Measurements from ENCODE around the gene SLC30A2.

The SLC30A2 gene

GRCh38 chr1:26069941-26070295, 24.0 kb upstream of the SLC30A2 start:
- no peak for DNase-seq

GRCh38 chr1:26067432-26067911, 21.6 kb upstream of the SLC30A2 start, which contains the start of gene TRIM63:
Gene TRIM63, minus strand, starts transcription at chr1:26067630. Its CDS starts 136 bp downstream, at chr1:26067494.
- no peak for DNase-seq

GRCh38 chr1:26066857-26067256, 20.9 kb upstream of the SLC30A2 start:
- DNase-seq = no peak

- no peak for DNase-seq
Measured at GRCh38 chr1:26066160-26066559, 20.2 kb upstream of the SLC30A2 start.

GRCh38 chr1:26064553-26064952, 18.6 kb upstream of the SLC30A2 start:
- no peak for DNase-seq

- no peak for DNase-seq
Measured at GRCh38 chr1:26060832-26061574, 15.1 kb upstream of the SLC30A2 start.

GRCh38 chr1:26059906-26060305, 14.0 kb upstream of the SLC30A2 start:
- no peak for DNase-seq

- no peak for DNase-seq
Measured at GRCh38 chr1:26058052-26058595, 12.2 kb upstream of the SLC30A2 start.

GRCh38 chr1:26057189-26057588, 11.3 kb upstream of the SLC30A2 start:
- DNase-seq = no peak

- no peak for DNase-seq
Measured at GRCh38 chr1:26055041-26055440, 9.1 kb upstream of the SLC30A2 start.

GRCh38 chr1:26053718-26054560, 8.0 kb upstream of the SLC30A2 start:
- DNase-seq = no peak

- DNase-seq = no peak
Measured at GRCh38 chr1:26050248-26050640, 4.3 kb upstream of the SLC30A2 start.

GRCh38 chr1:26049531-26050247, 3.8 kb upstream of the SLC30A2 start:
- DNase-seq = no peak

- no peak for DNase-seq
Measured at GRCh38 chr1:26047278-26047874, 1.5 kb upstream of the SLC30A2 start.

- no peak for DNase-seq
Measured at GRCh38 chr1:26046246-26047095, 553 bp upstream of the SLC30A2 start.

- DNase-seq = no peak
Measured at GRCh38 chr1:26044971-26045721, 772 bp downstream of the SLC30A2 start.

- DNase-seq = no peak
Measured at GRCh38 chr1:26044414-26044813, 1.5 kb downstream of the SLC30A2 start.

GRCh38 chr1:26043765-26044164, 2.2 kb downstream of the SLC30A2 start:
- DNase-seq = no peak

- no peak for DNase-seq
Measured at GRCh38 chr1:26041978-26042377, 3.9 kb downstream of the SLC30A2 start.

GRCh38 chr1:26041401-26041800, 4.5 kb downstream of the SLC30A2 start:
- no peak for DNase-seq

GRCh38 chr1:26038904-26039303, 7.0 kb downstream of the SLC30A2 start:
- DNase-seq = no peak

Data from fibroblast of skin of scalp (primary cell).